HG03135 (cell line): ENCODE results near the gene CPN2.

ENCODE experiments used
- ATAC-seq: cut with Tn5 transposase; IDR thresholded peaks from one replicate; pipeline ENCODE4 v1.9.1; 2021; ENCODE audit warnings: mild to moderate bottlenecking, moderate library complexity; ENCODE audit not compliant: unreplicated experiment

The CPN2 gene

GRCh38 chr3:194315088-194315964, 35.8 kb downstream of the CPN2 start:
- peak; percentile 72 for ATAC-seq

GRCh38 chr3:194314388-194315068, 36.6 kb downstream of the CPN2 start:
- ATAC-seq, result no peak

GRCh38 chr3:194313560-194314387, 37.4 kb downstream of the CPN2 start:
- no peak for ATAC-seq

GRCh38 chr3:194312743-194313281, 38.3 kb downstream of the CPN2 start:
- no peak for ATAC-seq

GRCh38 chr3:194312186-194312742, 38.9 kb downstream of the CPN2 start:
- ATAC-seq, result no peak

- no peak for ATAC-seq
These were observed 40.1 kb downstream of the CPN2 start for GRCh38 chr3:194311000-194311399.

GRCh38 chr3:194310060-194310835, 40.9 kb downstream of the CPN2 start:
- ATAC-seq, result no peak

- ATAC-seq, result no peak
These were observed 42.3 kb downstream of the CPN2 start for GRCh38 chr3:194308601-194309449.

- no peak for ATAC-seq
These were observed 43.3 kb downstream of the CPN2 start for GRCh38 chr3:194307849-194308248.

GRCh38 chr3:194306771-194307640, 44.1 kb downstream of the CPN2 start:
- ATAC-seq, result peak; percentile 49

GRCh38 chr3:194306109-194306686, 44.9 kb downstream of the CPN2 start:
- ATAC-seq, result peak; percentile 31

GRCh38 chr3:194305356-194306108, 45.6 kb downstream of the CPN2 start:
- no peak for ATAC-seq

GRCh38 chr3:194304186-194304917, 46.8 kb downstream of the CPN2 start:
- no peak for ATAC-seq

GRCh38 chr3:194303749-194304148, 47.4 kb downstream of the CPN2 start:
- no peak for ATAC-seq

GRCh38 chr3:194301730-194302129, 49.4 kb downstream of the CPN2 start:
- ATAC-seq, result no peak

GRCh38 chr3:194300936-194301335, 50.2 kb downstream of the CPN2 start:
- ATAC-seq, result no peak
